NCI-H1105 (cell line): ENCODE measurements around the gene SMIM10L2A.
"Not testable (repeated sequence)": the region's sequence is repeated elsewhere in the genome, so short reads cannot be mapped to it uniquely, and the experiment has no call there.

Experiments
- DNase-seq: peaks from one replicate; lab custom pipeline; 2025; lab: John Stamatoyannopoulos, UW

Gene SMIM10L2A

DNA sequence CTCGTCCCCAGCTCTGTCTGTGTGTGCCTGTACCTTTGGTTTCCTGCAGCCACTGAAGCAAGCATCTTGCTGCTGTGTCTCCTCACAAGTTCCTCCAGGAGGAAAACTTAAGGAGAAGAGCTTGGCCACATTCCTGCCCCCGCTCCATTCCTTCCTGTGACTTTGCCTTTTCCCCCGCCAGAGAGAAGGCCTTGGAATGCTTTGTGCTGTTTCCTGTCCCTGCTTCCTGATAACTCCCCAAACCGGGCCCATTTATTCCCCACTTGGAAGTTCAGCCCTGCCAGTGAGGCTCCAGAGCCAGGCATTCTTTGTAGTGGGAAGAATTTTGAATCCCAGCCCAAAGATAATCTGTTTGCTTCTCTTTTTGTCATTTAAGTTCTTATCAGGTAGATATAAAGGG, 33.1 kb downstream of the SMIM10L2A start:
- DNase-seq = no peak

- not testable (repeated sequence) for DNase-seq
These were observed 40.0 kb downstream of the SMIM10L2A start for GRCh38 chrX:135461756-135462155.

DNA sequence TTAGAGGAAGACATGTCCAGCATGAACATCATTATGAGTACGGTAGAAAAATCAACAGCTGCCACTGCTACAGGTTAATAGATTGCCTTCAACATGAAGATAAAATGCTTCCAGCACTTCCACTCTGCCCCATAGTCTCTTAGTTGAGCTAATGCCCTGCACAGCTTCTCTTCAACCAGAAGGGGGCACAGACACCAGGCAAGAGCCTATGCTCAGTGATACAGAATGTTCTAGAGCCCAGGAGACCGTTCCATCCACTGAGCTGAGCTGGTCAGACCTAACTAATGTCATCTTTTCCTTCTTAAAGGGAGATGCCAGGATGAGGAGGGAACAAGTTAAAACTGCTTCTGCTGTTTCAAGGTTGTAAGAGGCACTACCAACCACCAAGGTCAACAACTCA, 42.2 kb downstream of the SMIM10L2A start:
- DNase-seq = no peak

- DNase-seq = no peak
These were observed 54.6 kb downstream of the SMIM10L2A start for GRCh38 chrX:135476378-135476777.

DNA sequence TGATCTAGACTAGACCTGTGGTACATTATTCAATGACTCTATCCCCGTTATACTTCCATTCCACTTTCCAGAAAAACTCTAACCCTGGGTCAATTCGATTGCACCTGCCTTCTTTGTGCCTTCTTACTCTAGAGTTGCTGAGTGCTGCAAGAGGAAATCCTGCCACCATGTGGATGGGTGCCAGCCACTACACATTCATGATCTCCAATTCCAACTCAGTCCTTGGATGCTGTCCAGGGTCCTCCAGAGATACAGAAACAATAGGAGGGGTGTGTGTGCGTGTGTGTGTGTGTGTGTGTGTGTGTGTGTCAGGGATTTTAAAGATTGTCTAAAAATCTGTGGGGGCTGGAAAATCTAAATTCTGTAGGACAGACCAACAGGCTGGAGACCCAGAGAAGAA, 55.8 kb downstream of the SMIM10L2A start:
- DNase-seq = peak; percentile 75
